MV-4-11 (cell line): ENCODE data around the gene RNF223.
"Not testable (repeated sequence)": the region's sequence is repeated elsewhere in the genome, so short reads cannot be mapped to it uniquely, and the experiment has no call there.

Experiments used
- DNase-seq: peaks from one replicate; lab custom pipeline; 2025; lab: John Stamatoyannopoulos, UW

Gene RNF223

GRCh38 chr1:1044455-1045078 lies 29.5 kb downstream of the RNF223 start:
- DNase-seq, result no peak

GRCh38 chr1:1043921-1044320 lies 30.2 kb downstream of the RNF223 start:
- no peak for DNase-seq

- no peak for DNase-seq
Observed at GRCh38 chr1:1043411-1043810, 30.7 kb downstream of the RNF223 start.

GRCh38 chr1:1042835-1043234 lies 31.3 kb downstream of the RNF223 start:
- DNase-seq, result no peak

- no peak for DNase-seq
Observed at GRCh38 chr1:1041873-1042272, 32.2 kb downstream of the RNF223 start.

- DNase-seq, result no peak
Observed at GRCh38 chr1:1041092-1041523, 33.0 kb downstream of the RNF223 start.

GRCh38 chr1:1040004-1040991 lies 33.8 kb downstream of the RNF223 start:
- peak; percentile 82 for DNase-seq

- peak; percentile 81 for DNase-seq
Observed at GRCh38 chr1:1039145-1039910, 34.8 kb downstream of the RNF223 start.

GRCh38 chr1:1038694-1039093 lies 35.4 kb downstream of the RNF223 start:
- peak; percentile 92 for DNase-seq

GRCh38 chr1:1037366-1038327 lies 36.5 kb downstream of the RNF223 start:
- no peak for DNase-seq

GRCh38 chr1:1035291-1035943 lies 38.7 kb downstream of the RNF223 start:
- DNase-seq, result no peak

- DNase-seq, result no peak
Observed at GRCh38 chr1:1034439-1034781, 39.7 kb downstream of the RNF223 start.

GRCh38 chr1:1033731-1034438 lies 40.2 kb downstream of the RNF223 start:
- DNase-seq, result no peak

GRCh38 chr1:1033009-1033587 lies 41.0 kb downstream of the RNF223 start:
- peak; percentile 59 for DNase-seq

GRCh38 chr1:1032424-1032823 lies 41.7 kb downstream of the RNF223 start:
- DNase-seq, result no peak

GRCh38 chr1:1031659-1032235 lies 42.4 kb downstream of the RNF223 start:
- DNase-seq, result no peak

GRCh38 chr1:1030867-1031658 lies 43.0 kb downstream of the RNF223 start:
- not testable (repeated sequence) for DNase-seq

GRCh38 chr1:1027791-1028190 lies 46.3 kb downstream of the RNF223 start:
- no peak for DNase-seq
